Measurements from ENCODE around the gene ZNF84.
A peak's percentile ranks its signal among the peaks of the same experiment; 100 is the strongest.

Gene ZNF84

DNA sequence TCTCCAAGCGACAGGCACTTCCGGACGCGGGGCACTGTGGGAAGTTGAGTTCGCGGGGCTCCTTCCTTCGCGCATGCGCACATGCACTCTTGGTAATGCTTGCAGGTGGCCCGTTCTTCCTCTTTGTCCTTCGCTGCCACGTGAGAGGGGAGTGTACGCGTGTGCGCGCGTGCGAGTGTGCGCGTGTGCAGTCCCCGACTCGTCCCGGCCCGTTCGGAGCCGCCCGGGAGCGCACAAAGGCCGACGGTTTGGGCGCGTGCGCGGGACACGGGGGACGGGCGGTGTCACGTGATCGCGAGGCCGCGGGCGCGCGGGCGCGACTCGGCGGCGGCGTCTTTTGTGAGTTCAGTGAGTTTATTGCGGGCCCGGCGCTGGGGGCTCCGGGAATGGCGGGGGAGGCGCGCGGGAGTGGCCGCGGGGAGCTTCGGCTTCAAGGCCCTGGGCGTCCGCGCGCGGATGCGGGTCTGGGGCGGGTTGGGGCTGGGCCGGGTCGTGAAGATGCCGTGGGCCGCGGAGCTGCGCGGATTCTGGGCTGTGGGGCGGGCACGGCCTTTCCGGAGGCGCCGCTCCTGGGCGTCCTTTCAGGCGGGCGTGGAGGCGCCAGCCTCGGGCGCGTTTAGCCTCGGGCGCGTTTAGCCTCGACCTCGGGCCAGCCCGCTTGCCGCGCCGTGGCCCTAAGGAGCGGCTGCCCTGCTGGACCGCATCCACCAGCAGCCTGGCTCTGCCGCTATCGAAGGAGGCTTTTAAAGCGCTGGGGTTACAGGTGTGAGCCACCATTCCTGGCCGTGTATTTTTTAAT, at the start of gene ZNF84:
Gene ZNF84, plus strand, starts transcription at position 303 of the 799 bp plus-strand sequence. CDS start 3,959 bp downstream, outside the sequence.
- Histone ChIP-seq H3K4me1 (ENCODE audit: control insufficient read depth in 5 of 5, insufficient read depth in 5 of 5, low read length in 5 of 5) (peaks cover 0 to 14% (median 8%) of the 10 kb centered on the region in 5 donors), H3K9ac (ENCODE audit: low read length in 5 of 5) (peak within 1 kb of the TSS in 4 of 5 donors; percentile 68 to 82 (median 76)), H3K9me3 (ENCODE audit: control insufficient read depth in 5 of 5, low read length in 5 of 5) (peaks cover 28 to 63% (median 49%) of the 10 kb centered on the region in 5 donors)

GRCh38 chr12:132998741-132999140, 38.6 kb upstream of the ZNF84 start:
- H3K36me3 ChIP-seq (ENCODE audit: control insufficient read depth in 5 of 5, insufficient read depth in 5 of 5, low read length in 5 of 5): peaks cover 4 to 17% (median 13%) of the 10 kb centered on the region in 5 donors
- H3K9me3 ChIP-seq (ENCODE audit: control insufficient read depth in 5 of 5, low read length in 5 of 5): peaks cover 44 to 89% (median 86%) of the 10 kb centered on the region in 5 donors
- peak overlapping the region in 4 of 5 donors; percentile 16 to 43 (median 28) for H3K4me3 ChIP-seq (ENCODE audit: low read depth in 1 of 5, low read length in 5 of 5)

More for the DNA sequence above, at the start of gene ZNF84:
- peaks cover 13 to 19% (median 14%) of the 10 kb centered on the region in 5 donors for H3K36me3 ChIP-seq (ENCODE audit: control insufficient read depth in 5 of 5, insufficient read depth in 5 of 5, low read length in 5 of 5)
- H3K27me3 ChIP-seq (ENCODE audit: control insufficient read depth in 5 of 5, insufficient read depth in 4 of 5, low read length in 5 of 5): no peaks in the 10 kb centered on the region
- H3K27ac ChIP-seq (ENCODE audit: low read depth, low read length): peak within 1 kb of the TSS; percentile 75
- H3K4me3 ChIP-seq (ENCODE audit: low read depth in 1 of 5, low read length in 5 of 5): peak within 1 kb of the TSS; percentile 63 to 81 (median 74)

DNA sequence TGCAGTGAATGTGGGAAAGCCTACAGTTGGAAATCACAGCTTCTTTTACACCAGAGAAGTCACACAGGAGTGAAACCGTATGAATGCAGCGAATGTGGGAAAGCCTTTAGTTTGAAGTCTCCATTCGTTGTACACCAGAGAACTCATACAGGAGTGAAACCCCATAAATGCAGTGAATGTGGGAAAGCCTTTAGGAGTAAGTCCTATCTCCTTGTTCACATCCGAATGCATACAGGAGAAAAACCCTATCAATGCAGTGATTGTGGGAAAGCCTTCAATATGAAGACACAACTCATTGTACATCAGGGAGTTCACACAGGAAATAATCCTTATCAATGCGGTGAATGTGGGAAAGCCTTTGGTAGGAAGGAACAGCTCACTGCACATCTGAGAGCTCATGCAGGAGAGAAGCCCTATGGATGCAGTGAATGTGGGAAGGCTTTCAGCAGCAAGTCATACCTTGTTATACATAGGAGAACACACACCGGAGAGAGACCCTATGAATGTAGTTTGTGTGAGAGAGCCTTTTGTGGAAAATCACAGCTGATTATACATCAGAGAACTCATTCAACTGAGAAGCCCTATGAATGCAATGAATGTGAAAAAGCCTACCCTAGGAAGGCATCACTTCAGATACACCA, 26.5 kb upstream of the ZNF84 start:
- H3K9ac ChIP-seq (ENCODE audit: low read length in 5 of 5): peak overlapping the region in 1 of 5 donors; percentile 6
- H3K4me3 ChIP-seq (ENCODE audit: low read depth in 1 of 5, low read length in 5 of 5): peak overlapping the region; percentile 22 to 73 (median 51)
- peaks cover 0 to 5% (median 0%) of the 10 kb centered on the region in 5 donors for H3K4me1 ChIP-seq (ENCODE audit: control insufficient read depth in 5 of 5, insufficient read depth in 5 of 5, low read length in 5 of 5)
- no peak overlapping the region for H3K27ac ChIP-seq (ENCODE audit: low read depth, low read length)
- no peaks in the 10 kb centered on the region for H3K27me3 ChIP-seq (ENCODE audit: control insufficient read depth in 5 of 5, insufficient read depth in 4 of 5, low read length in 5 of 5)
- peaks cover 60 to 84% (median 65%) of the 10 kb centered on the region in 5 donors for H3K36me3 ChIP-seq (ENCODE audit: control insufficient read depth in 5 of 5, insufficient read depth in 5 of 5, low read length in 5 of 5)
- peaks cover 68 to 94% (median 88%) of the 10 kb centered on the region in 5 donors for H3K9me3 ChIP-seq (ENCODE audit: control insufficient read depth in 5 of 5, low read length in 5 of 5)

More at GRCh38 chr12:132998741-132999140, 38.6 kb upstream of the ZNF84 start:
- H3K27me3 ChIP-seq (ENCODE audit: control insufficient read depth in 5 of 5, insufficient read depth in 4 of 5, low read length in 5 of 5): no peaks in the 10 kb centered on the region
- no peak overlapping the region for H3K9ac ChIP-seq (ENCODE audit: low read length in 5 of 5)
- H3K4me1 ChIP-seq (ENCODE audit: control insufficient read depth in 5 of 5, insufficient read depth in 5 of 5, low read length in 5 of 5): no peaks in the 10 kb centered on the region
- H3K27ac ChIP-seq (ENCODE audit: low read depth, low read length): no peak overlapping the region

- Histone ChIP-seq H3K4me1 (ENCODE audit: control insufficient read depth in 5 of 5, insufficient read depth in 5 of 5, low read length in 5 of 5) (no peaks in the 10 kb centered on the region), H3K27me3 (ENCODE audit: control insufficient read depth in 5 of 5, insufficient read depth in 4 of 5, low read length in 5 of 5) (no peaks in the 10 kb centered on the region), H3K36me3 (ENCODE audit: control insufficient read depth in 5 of 5, insufficient read depth in 5 of 5, low read length in 5 of 5) (peaks cover 0 to 4% (median 0%) of the 10 kb centered on the region in 5 donors), H3K27ac (ENCODE audit: low read depth, low read length) (no peak overlapping the region), H3K9me3 (ENCODE audit: control insufficient read depth in 5 of 5, low read length in 5 of 5) (peaks cover 33 to 84% (median 69%) of the 10 kb centered on the region in 5 donors), H3K9ac (ENCODE audit: low read length in 5 of 5) (no peak overlapping the region), H3K4me3 (ENCODE audit: low read depth in 1 of 5, low read length in 5 of 5) (peak overlapping the region in 2 of 5 donors; percentile 16 to 38)
These were observed 13.7 kb upstream of the ZNF84 start for GRCh38 chr12:133023566-133023965.

DNA sequence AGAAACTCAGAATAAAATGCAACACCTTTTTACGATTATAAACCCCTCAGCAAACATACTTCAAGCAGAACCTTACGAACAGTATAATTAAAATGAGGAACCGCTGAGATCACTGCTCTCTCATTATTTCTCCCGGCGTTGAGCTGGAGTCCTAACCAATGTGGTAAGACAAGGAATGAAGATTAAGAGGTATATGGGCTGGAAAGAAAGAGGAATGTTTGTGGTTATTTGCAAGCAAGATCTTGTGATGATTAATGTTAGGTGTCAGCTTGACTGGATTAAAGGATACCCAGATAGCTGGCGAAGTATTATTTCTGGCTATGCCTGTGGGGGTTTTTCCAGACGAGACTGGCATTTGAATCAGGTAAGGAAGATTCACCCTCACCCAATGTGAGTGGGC, 10.3 kb upstream of the ZNF84 start:
- Histone ChIP-seq H3K27me3 (ENCODE audit: control insufficient read depth in 5 of 5, insufficient read depth in 4 of 5, low read length in 5 of 5) (no peaks in the 10 kb centered on the region), H3K4me3 (ENCODE audit: low read depth in 1 of 5, low read length in 5 of 5) (peak overlapping the region in 3 of 5 donors; percentile 40 to 57 (median 56)), H3K27ac (ENCODE audit: low read depth, low read length) (no peak overlapping the region), H3K9ac (ENCODE audit: low read length in 5 of 5) (no peak overlapping the region), H3K4me1 (ENCODE audit: control insufficient read depth in 5 of 5, insufficient read depth in 5 of 5, low read length in 5 of 5) (no peaks in the 10 kb centered on the region), H3K36me3 (ENCODE audit: control insufficient read depth in 5 of 5, insufficient read depth in 5 of 5, low read length in 5 of 5) (no peaks in the 10 kb centered on the region), H3K9me3 (ENCODE audit: control insufficient read depth in 5 of 5, low read length in 5 of 5) (peaks cover 35 to 73% (median 51%) of the 10 kb centered on the region in 5 donors)

DNA sequence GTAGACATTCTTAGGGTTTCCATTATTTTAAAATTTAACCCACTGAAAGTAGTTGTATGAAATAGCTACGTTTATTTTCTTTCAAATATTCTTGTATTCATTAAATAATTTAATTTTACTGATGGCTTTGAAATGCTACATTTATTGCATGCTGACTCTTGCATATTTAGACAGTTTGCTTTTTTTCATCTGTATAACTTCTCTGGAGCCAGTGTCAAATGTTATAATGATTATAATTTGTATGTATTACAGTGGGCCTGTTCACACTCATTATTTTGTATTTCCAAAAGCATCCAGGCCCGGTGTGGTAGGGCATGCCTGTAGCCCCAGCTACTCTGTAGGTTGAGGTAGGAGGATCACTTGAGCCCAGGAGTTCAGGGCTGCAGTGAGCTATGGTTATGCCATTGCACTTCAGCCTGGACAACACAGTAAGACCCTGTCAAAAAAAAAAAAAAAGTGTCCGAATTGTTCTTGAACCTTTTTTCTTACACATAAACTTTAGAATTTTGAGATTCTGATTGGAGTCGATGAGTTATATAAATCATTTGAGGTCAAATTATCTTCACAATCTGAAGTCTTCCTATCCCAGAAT, 905 bp downstream of the ZNF84 start:
- Histone ChIP-seq H3K36me3 (ENCODE audit: control insufficient read depth in 5 of 5, insufficient read depth in 5 of 5, low read length in 5 of 5) (peaks cover 19 to 27% (median 22%) of the 10 kb centered on the region in 5 donors), H3K27me3 (ENCODE audit: control insufficient read depth in 5 of 5, insufficient read depth in 4 of 5, low read length in 5 of 5) (no peaks in the 10 kb centered on the region), H3K4me1 (ENCODE audit: control insufficient read depth in 5 of 5, insufficient read depth in 5 of 5, low read length in 5 of 5) (peaks cover 0 to 14% (median 8%) of the 10 kb centered on the region in 5 donors), H3K9ac (ENCODE audit: low read length in 5 of 5) (peak overlapping the region in 4 of 5 donors; percentile 68 to 82 (median 76)), H3K9me3 (ENCODE audit: control insufficient read depth in 5 of 5, low read length in 5 of 5) (peaks cover 35 to 66% (median 54%) of the 10 kb centered on the region in 5 donors), H3K4me3 (ENCODE audit: low read depth in 1 of 5, low read length in 5 of 5) (peak overlapping the region; percentile 63 to 81 (median 74)), H3K27ac (ENCODE audit: low read depth, low read length) (peak overlapping the region; percentile 75)

DNA sequence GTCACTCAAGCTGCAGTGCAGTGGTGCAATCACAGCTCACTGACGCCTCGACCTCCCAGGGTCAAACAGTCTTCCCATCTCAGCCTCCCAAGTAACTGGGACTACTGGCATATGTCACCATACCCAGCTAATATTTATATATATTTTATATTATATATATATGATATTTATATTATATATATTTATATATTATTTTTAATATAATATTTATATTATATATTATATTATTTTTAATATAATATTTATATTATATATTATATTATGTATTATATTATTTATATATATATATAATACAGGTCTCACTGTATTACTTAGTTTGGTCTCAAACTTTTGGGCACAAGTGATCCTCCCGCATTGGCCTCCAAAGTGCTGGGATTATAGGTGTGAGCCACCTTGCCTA, 9.4 kb downstream of the ZNF84 start:
- peaks cover 61 to 88% (median 78%) of the 10 kb centered on the region in 5 donors for H3K36me3 ChIP-seq (ENCODE audit: control insufficient read depth in 5 of 5, insufficient read depth in 5 of 5, low read length in 5 of 5)
- no peaks in the 10 kb centered on the region for H3K27me3 ChIP-seq (ENCODE audit: control insufficient read depth in 5 of 5, insufficient read depth in 4 of 5, low read length in 5 of 5)
- peak overlapping the region; percentile 49 to 73 (median 58) for H3K4me3 ChIP-seq (ENCODE audit: low read depth in 1 of 5, low read length in 5 of 5)
- H3K27ac ChIP-seq (ENCODE audit: low read depth, low read length): no peak overlapping the region
- peaks cover 86 to 98% (median 96%) of the 10 kb centered on the region in 5 donors for H3K9me3 ChIP-seq (ENCODE audit: control insufficient read depth in 5 of 5, low read length in 5 of 5)
- no peak overlapping the region for H3K9ac ChIP-seq (ENCODE audit: low read length in 5 of 5)
- H3K4me1 ChIP-seq (ENCODE audit: control insufficient read depth in 5 of 5, insufficient read depth in 5 of 5, low read length in 5 of 5): no peaks in the 10 kb centered on the region

GRCh38 chr12:133057446-133057845, 20.1 kb downstream of the ZNF84 start:
- H3K27me3 ChIP-seq (ENCODE audit: control insufficient read depth in 5 of 5, insufficient read depth in 4 of 5, low read length in 5 of 5): no peaks in the 10 kb centered on the region
- no peak overlapping the region for H3K9ac ChIP-seq (ENCODE audit: low read length in 5 of 5)
- peaks cover 32 to 55% (median 42%) of the 10 kb centered on the region in 5 donors for H3K36me3 ChIP-seq (ENCODE audit: control insufficient read depth in 5 of 5, insufficient read depth in 5 of 5, low read length in 5 of 5)
- H3K27ac ChIP-seq (ENCODE audit: low read depth, low read length): no peak overlapping the region
- H3K9me3 ChIP-seq (ENCODE audit: control insufficient read depth in 5 of 5, low read length in 5 of 5): peaks cover 81 to 92% (median 89%) of the 10 kb centered on the region in 5 donors
- H3K4me3 ChIP-seq (ENCODE audit: low read depth in 1 of 5, low read length in 5 of 5): peak overlapping the region; percentile 34 to 63 (median 54)
- peaks cover 0 to 12% (median 0%) of the 10 kb centered on the region in 5 donors for H3K4me1 ChIP-seq (ENCODE audit: control insufficient read depth in 5 of 5, insufficient read depth in 5 of 5, low read length in 5 of 5)

DNA sequence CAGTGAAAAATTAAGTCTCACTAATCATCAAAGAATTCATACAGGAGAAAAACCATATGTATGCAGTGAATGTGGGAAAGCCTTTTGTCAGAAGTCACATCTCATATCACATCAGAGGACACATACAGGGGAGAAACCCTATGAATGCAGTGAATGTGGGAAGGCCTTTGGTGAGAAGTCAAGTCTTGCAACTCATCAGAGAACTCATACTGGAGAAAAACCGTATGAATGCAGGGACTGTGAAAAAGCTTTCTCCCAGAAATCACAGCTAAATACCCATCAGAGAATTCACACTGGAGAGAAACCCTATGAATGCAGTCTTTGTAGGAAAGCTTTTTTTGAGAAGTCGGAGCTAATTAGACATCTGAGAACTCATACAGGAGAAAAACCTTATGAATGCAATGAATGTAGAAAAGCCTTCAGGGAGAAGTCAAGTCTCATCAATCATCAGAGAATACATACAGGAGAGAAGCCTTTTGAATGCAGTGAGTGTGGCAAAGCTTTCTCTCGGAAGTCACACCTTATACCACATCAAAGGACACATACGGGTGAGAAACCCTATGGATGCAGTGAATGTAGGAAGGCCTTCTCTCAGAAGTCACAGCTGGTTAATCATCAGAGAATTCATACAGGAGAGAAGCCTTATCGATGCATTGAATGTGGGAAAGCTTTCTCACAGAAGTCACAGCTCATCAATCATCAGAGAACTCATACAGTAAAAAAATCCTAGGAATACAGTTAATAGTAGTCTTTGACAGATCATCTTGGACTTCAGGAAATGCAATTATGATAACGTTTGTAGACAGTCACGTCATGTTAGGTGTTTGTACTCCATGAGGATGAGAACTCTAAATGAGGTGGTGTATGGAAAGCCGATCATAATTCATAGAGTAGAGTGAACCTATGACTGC, 21.1 kb downstream of the ZNF84 start:
- no peaks in the 10 kb centered on the region for H3K27me3 ChIP-seq (ENCODE audit: control insufficient read depth in 5 of 5, insufficient read depth in 4 of 5, low read length in 5 of 5)
- H3K9ac ChIP-seq (ENCODE audit: low read length in 5 of 5): peak overlapping the region in 1 of 5 donors; percentile 19
- H3K27ac ChIP-seq (ENCODE audit: low read depth, low read length): no peak overlapping the region
- peaks cover 0 to 12% (median 0%) of the 10 kb centered on the region in 5 donors for H3K4me1 ChIP-seq (ENCODE audit: control insufficient read depth in 5 of 5, insufficient read depth in 5 of 5, low read length in 5 of 5)
- H3K4me3 ChIP-seq (ENCODE audit: low read depth in 1 of 5, low read length in 5 of 5): peak overlapping the region; percentile 34 to 63 (median 54)
- H3K36me3 ChIP-seq (ENCODE audit: control insufficient read depth in 5 of 5, insufficient read depth in 5 of 5, low read length in 5 of 5): peaks cover 22 to 53% (median 31%) of the 10 kb centered on the region in 5 donors
- H3K9me3 ChIP-seq (ENCODE audit: control insufficient read depth in 5 of 5, low read length in 5 of 5): peaks cover 81 to 92% (median 89%) of the 10 kb centered on the region in 5 donors
